Liver (tissue), 9 donors: ENCODE measurements around the gene DNAH2. TPM values are rescaled to one million over a fixed set of nuclear protein-coding genes. Genes with fewer than 3 reads are reported as not detected.

ENCODE experiments used
- DNase-seq: peaks from one replicate; pipeline ENCODE4 v3.0.0-alpha.2; 2017; ENCODE audit warnings: low spot score
- H3K27ac ChIP-seq, 2 donors: one replicate each; pipeline ENCODE4 v1.7.0; 2013; ENCODE audit warnings: inconsistent platforms in 2 of 2, low read length in 2 of 2, control low read depth in 1 of 2, low read depth in 1 of 2, mild to moderate bottlenecking in 1 of 2
- H3K27me3 ChIP-seq, 4 donors: one replicate each; pipeline versions ENCODE4 v1.6.1 to v1.7.0; 2013; ENCODE audit warnings: low read length in 3 of 4, inconsistent platforms in 1 of 4, mild to moderate bottlenecking in 1 of 4, moderate library complexity in 1 of 4; ENCODE audit not compliant: control insufficient read depth in 4 of 4, insufficient read depth in 4 of 4
- H3K36me3 ChIP-seq, 4 donors: one replicate each; pipeline versions ENCODE4 v1.6.1 to v1.7.0; 2013; ENCODE audit warnings: low read length in 3 of 4, mild to moderate bottlenecking in 3 of 4, low read depth in 1 of 4, moderate library complexity in 1 of 4; ENCODE audit not compliant: control insufficient read depth in 4 of 4, insufficient read depth in 3 of 4
- H3K4me1 ChIP-seq, 4 donors: one replicate each; pipeline versions ENCODE4 v1.6.1 to v1.7.0; 2013; ENCODE audit warnings: low read length in 3 of 4, mild to moderate bottlenecking in 3 of 4, moderate library complexity in 1 of 4; ENCODE audit not compliant: control insufficient read depth in 4 of 4, insufficient read depth in 4 of 4
- H3K4me3 ChIP-seq, 3 donors: one replicate each; pipeline versions ENCODE4 v1.6.1 to v1.7.0; 2013; ENCODE audit warnings: low read length in 3 of 3, control low read depth in 1 of 3, low read depth in 1 of 3, mild to moderate bottlenecking in 1 of 3
- H3K9ac ChIP-seq, 2 donors: one replicate each; pipeline ENCODE4 v1.7.0; 2013; ENCODE audit warnings: low read length in 2 of 2, mild to moderate bottlenecking in 2 of 2, moderate library complexity in 2 of 2, control low read depth in 1 of 2, low read depth in 1 of 2
- H3K9me3 ChIP-seq, 4 donors: one replicate each; pipeline versions ENCODE4 v1.6.1 to v1.7.0; 2013; ENCODE audit warnings: low read length in 3 of 4; ENCODE audit not compliant: control insufficient read depth in 4 of 4
- ATF3 ChIP-seq: IDR thresholded peaks from 2 replicates; pipeline ENCODE4 v1.6.1; 2016; ENCODE audit warnings: antibody characterized with exemption
- CTCF ChIP-seq: fragments of 150-350 bp; IDR thresholded peaks from 2 replicates; pipeline ENCODE4 v1.5.1; 2017; ENCODE audit warnings: improper control_type of control experiment, low read depth, low read length; ENCODE audit not compliant: missing input control
- EGR1 ChIP-seq, 2 donors: IDR thresholded peaks; 2 replicates each; pipeline ENCODE4 v1.6.1; 2016 to 2018; ENCODE audit warnings: antibody characterized with exemption in 2 of 2, low read depth in 2 of 2
- GABPA ChIP-seq, 2 donors: IDR thresholded peaks in 1 of 2; conservative IDR thresholded peaks in 1 of 2; 2 replicates each; pipeline ENCODE4 v1.6.1; 2016; ENCODE audit warnings: antibody characterized with exemption in 2 of 2, mild to moderate bottlenecking in 1 of 2, moderate library complexity in 1 of 2
- HNF4A ChIP-seq, 2 donors: conservative IDR thresholded peaks; 2 replicates each; pipeline ENCODE4 v1.6.1; 2016; ENCODE audit warnings: antibody characterized with exemption in 2 of 2, mild to moderate bottlenecking in 2 of 2
- HNF4G ChIP-seq: IDR thresholded peaks from 2 replicates; pipeline ENCODE4 v1.6.1; 2016; ENCODE audit warnings: antibody characterized with exemption
- MAX ChIP-seq: IDR thresholded peaks from 2 replicates; pipeline ENCODE4 v1.6.1; 2016; ENCODE audit warnings: antibody characterized with exemption
- NR2F2 ChIP-seq: IDR thresholded peaks from 2 replicates; pipeline ENCODE4 v1.6.1; 2016; ENCODE audit warnings: antibody characterized with exemption
- RAD21 ChIP-seq, 2 donors: IDR thresholded peaks; 2 replicates each; pipeline ENCODE4 v1.6.1; 2016; ENCODE audit warnings: antibody characterized with exemption in 2 of 2, mild to moderate bottlenecking in 2 of 2
- REST ChIP-seq: IDR thresholded peaks from 2 replicates; pipeline ENCODE4 v1.6.1; 2016; ENCODE audit warnings: antibody characterized with exemption, mild to moderate bottlenecking
- RXRA ChIP-seq, 2 donors: IDR thresholded peaks; 2 replicates each; pipeline ENCODE4 v1.6.1; 2017 to 2018; ENCODE audit warnings: antibody characterized with exemption in 2 of 2, mild to moderate bottlenecking in 1 of 2
- SP1 ChIP-seq: IDR thresholded peaks from 2 replicates; pipeline ENCODE4 v1.6.1; 2018; ENCODE audit warnings: antibody characterized with exemption, mild to moderate bottlenecking
- ZBTB33 ChIP-seq: IDR thresholded peaks from 2 replicates; pipeline ENCODE4 v1.6.1; 2016; ENCODE audit warnings: antibody characterized with exemption
- WGBS: extraction: QIAGEN DNeasy Blood & Tissue Kit; methylation state at CpG from one replicate; pipeline ENCODE4 v1.1.7; 2013; 5-methylcytosine and 5-hydroxymethylcytosine counted together
- polyA plus RNA-seq, 2 donors: library from polyadenylated mRNA; stranded (reverse) in 1 of 2; unstranded in 1 of 2; fragments of 200-250 nt in 1 of 2; fragments of >200 nt in 1 of 2; fragmentation: Nextera tagmentation in 1 of 2; extraction: Ambion mirVana in 1 of 2; gene quantifications; one replicate each; pipeline versions ENCODE4 v1.2.1 to v1.2.3, GENCODE V29; 2013 to 2015
- total RNA-seq, 2 donors: library from RNA; depleted of rRNA; stranded (reverse); fragments of >200 nt; gene quantifications; one replicate each; pipeline ENCODE4 v1.2.3, GENCODE V29; 2014
- donor health status: healthy.
- donor health status: healthy.
- donor health status: healthy.
- donor health status: healthy.
- donor health status: healthy.

DNAH2 gene
- total and polyA plus RNA-seq, 4 donors: under 0.01 to 0.25 (median 0.05) TPM

GRCh38 chr17:7841915-7842379 is 124.4 kb downstream of the DNAH2 start:
- peak; percentile 92 for DNase-seq
- Histone ChIP-seq H3K36me3 (peaks cover 0 to 7% (median 3%) of the 10 kb centered on the region in 4 donors), H3K4me1 (peaks cover 2 to 59% (median 42%) of the 10 kb centered on the region in 4 donors)

More at GRCh38 chr17:7841915-7842379, 124.4 kb downstream of the DNAH2 start:
- H3K9ac ChIP-seq: peak overlapping the region; percentile 96 to 100
- H3K9me3 ChIP-seq: no peaks in the 10 kb centered on the region
- under 1% methylated on average over 46 of the region's 46 CpGs for WGBS
- H3K27me3 ChIP-seq: no peaks in the 10 kb centered on the region
- peak overlapping the region; percentile 66 to 94 (median 79) for H3K4me3 ChIP-seq
- TF ChIP-seq ZBTB33: peak; percentile 29
- no peak for TF ChIP-seq ATF3
- TF ChIP-seq GABPA (IDR thresholded peaks at IDR 0.05 in 1 of 2, conservative IDR thresholded peaks at IDR 0.05 in 1 of 2): no peak
- TF ChIP-seq SP1: peak; percentile 62
- no peak for TF ChIP-seq RAD21 (IDR thresholded peaks at IDR 0.05)
- peak; percentile 22 for TF ChIP-seq REST
- peak; percentile 62 to 91 for TF ChIP-seq EGR1 (IDR thresholded peaks at IDR 0.05; ENCODE audit: low read depth in 2 of 2)
- peak; percentile 67 to 78 for TF ChIP-seq HNF4A (conservative IDR thresholded peaks at IDR 0.05)
- peak in 1 of 2 donors; percentile 36 for TF ChIP-seq RXRA (IDR thresholded peaks at IDR 0.05)
- TF ChIP-seq MAX: peak; percentile 63
- TF ChIP-seq HNF4G: no peak
- peak; percentile 1 for TF ChIP-seq CTCF
- TF ChIP-seq NR2F2: no peak
- H3K27ac ChIP-seq: peak overlapping the region; percentile 99 to 100
